Measurements from ENCODE around the gene ADCY10.
"Not testable (repeated sequence)": the region's sequence is repeated elsewhere in the genome, so short reads cannot be mapped to it uniquely, and the experiment has no call there.

Gene ADCY10

GRCh38 chr1:167935216-167936067 is 21.5 kb upstream of the ADCY10 start:
- DNase-seq (peak; percentile 33), ATAC-seq (peak; percentile 25)
- Mint-ChIP-seq H3K4me3 (peak overlapping the region; percentile 90), H3K4me1 (peaks cover 36% of the 10 kb centered on the region), H3K9me3 (no peaks in the 10 kb centered on the region), H3K36me3 (ENCODE audit: low read depth) (no peaks in the 10 kb centered on the region), H3K27me3 (no peaks in the 10 kb centered on the region), H3K27ac (peak overlapping the region; percentile 100)

GRCh38 chr1:167934426-167935215 is 20.7 kb upstream of the ADCY10 start:
- Mint-ChIP-seq H3K4me3 (peak overlapping the region; percentile 90), H3K36me3 (ENCODE audit: low read depth) (no peaks in the 10 kb centered on the region), H3K4me1 (peaks cover 38% of the 10 kb centered on the region), H3K9me3 (no peaks in the 10 kb centered on the region), H3K27me3 (no peaks in the 10 kb centered on the region), H3K27ac (peak overlapping the region; percentile 100)
- ATAC-seq (no peak), DNase-seq (no peak)

GRCh38 chr1:167933788-167934187 is 19.9 kb upstream of the ADCY10 start:
- DNase-seq (no peak), ATAC-seq (no peak)
- Mint-ChIP-seq H3K27me3 (no peaks in the 10 kb centered on the region), H3K4me3 (peak overlapping the region; percentile 90), H3K4me1 (peaks cover 39% of the 10 kb centered on the region), H3K27ac (no peak overlapping the region), H3K36me3 (ENCODE audit: low read depth) (no peaks in the 10 kb centered on the region), H3K9me3 (no peaks in the 10 kb centered on the region)

DNA sequence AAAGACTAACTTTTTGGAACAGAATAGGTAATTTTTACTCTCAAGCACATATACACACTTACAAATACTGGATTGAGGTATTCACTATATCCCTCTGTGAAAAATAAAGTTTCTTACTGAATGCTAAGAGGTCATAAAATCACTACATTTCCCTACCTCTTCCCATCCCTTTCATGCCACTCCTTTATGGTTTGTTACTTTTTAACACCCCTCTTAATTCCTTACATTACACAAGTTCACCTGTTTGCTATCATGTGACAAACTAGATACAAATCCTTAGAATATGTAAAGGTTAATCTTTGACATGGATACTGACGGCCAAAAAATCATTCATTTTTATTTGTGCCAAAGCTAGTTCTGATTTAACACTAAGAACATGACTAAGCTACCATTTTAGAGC is 15.8 kb upstream of the ADCY10 start:
- ATAC-seq: no peak
- peaks cover 3% of the 10 kb centered on the region for H3K36me3 Mint-ChIP-seq (ENCODE audit: low read depth)

GRCh38 chr1:167928919-167929318 is 15.0 kb upstream of the ADCY10 start:
- H3K27me3 Mint-ChIP-seq; DNase-seq; H3K36me3 Mint-ChIP-seq (ENCODE audit: low read depth); ATAC-seq; H3K27ac Mint-ChIP-seq; H3K4me3 Mint-ChIP-seq; H3K9me3 Mint-ChIP-seq: not testable (repeated sequence)
- H3K4me1 Mint-ChIP-seq: peaks cover 16% of the 10 kb centered on the region

More for the DNA sequence above, 15.8 kb upstream of the ADCY10 start:
- H3K4me3 Mint-ChIP-seq: no peak overlapping the region
- no peaks in the 10 kb centered on the region for H3K9me3 Mint-ChIP-seq
- no peaks in the 10 kb centered on the region for H3K27me3 Mint-ChIP-seq
- DNase-seq: no peak
- no peak overlapping the region for H3K27ac Mint-ChIP-seq
- peaks cover 23% of the 10 kb centered on the region for H3K4me1 Mint-ChIP-seq

GRCh38 chr1:167928457-167928852 is 14.5 kb upstream of the ADCY10 start:
- Mint-ChIP-seq H3K27me3 (no peaks in the 10 kb centered on the region), H3K36me3 (ENCODE audit: low read depth) (peaks cover 6% of the 10 kb centered on the region), H3K9me3 (no peaks in the 10 kb centered on the region), H3K27ac (no peak overlapping the region), H3K4me1 (peaks cover 11% of the 10 kb centered on the region), H3K4me3 (no peak overlapping the region)
- ATAC-seq: no peak
- DNase-seq: no peak

- no peak overlapping the region for H3K4me3 Mint-ChIP-seq
- DNase-seq (no peak), ATAC-seq (no peak)
- peaks cover 11% of the 10 kb centered on the region for H3K36me3 Mint-ChIP-seq (ENCODE audit: low read depth)
- H3K27me3 Mint-ChIP-seq: no peaks in the 10 kb centered on the region
- H3K9me3 Mint-ChIP-seq: no peaks in the 10 kb centered on the region
- H3K4me1 Mint-ChIP-seq: peaks cover 10% of the 10 kb centered on the region
- no peak overlapping the region for H3K27ac Mint-ChIP-seq
Observed at GRCh38 chr1:167927046-167927754, 13.3 kb upstream of the ADCY10 start.

GRCh38 chr1:167926486-167926997 is 12.6 kb upstream of the ADCY10 start:
- H3K4me1 Mint-ChIP-seq: peaks cover 12% of the 10 kb centered on the region
- H3K27ac Mint-ChIP-seq: no peak overlapping the region
- no peak overlapping the region for H3K4me3 Mint-ChIP-seq
- ATAC-seq (no peak), DNase-seq (no peak)
- no peaks in the 10 kb centered on the region for H3K9me3 Mint-ChIP-seq
- H3K27me3 Mint-ChIP-seq: no peaks in the 10 kb centered on the region
- H3K36me3 Mint-ChIP-seq (ENCODE audit: low read depth): peaks cover 11% of the 10 kb centered on the region

GRCh38 chr1:167924543-167925231 is 10.8 kb upstream of the ADCY10 start:
- Mint-ChIP-seq H3K36me3 (ENCODE audit: low read depth) (peaks cover 11% of the 10 kb centered on the region), H3K9me3 (no peaks in the 10 kb centered on the region), H3K27me3 (no peaks in the 10 kb centered on the region), H3K4me1 (peaks cover 11% of the 10 kb centered on the region), H3K27ac (no peak overlapping the region), H3K4me3 (no peak overlapping the region)
- ATAC-seq (no peak), DNase-seq (no peak)

- Mint-ChIP-seq H3K9me3 (no peaks in the 10 kb centered on the region), H3K27ac (no peak overlapping the region), H3K36me3 (ENCODE audit: low read depth) (peaks cover 13% of the 10 kb centered on the region), H3K4me3 (no peak overlapping the region), H3K4me1 (peaks cover 9% of the 10 kb centered on the region), H3K27me3 (no peaks in the 10 kb centered on the region)
- DNase-seq (no peak), ATAC-seq (no peak)
Observed at GRCh38 chr1:167924102-167924501, 10.2 kb upstream of the ADCY10 start.

DNA sequence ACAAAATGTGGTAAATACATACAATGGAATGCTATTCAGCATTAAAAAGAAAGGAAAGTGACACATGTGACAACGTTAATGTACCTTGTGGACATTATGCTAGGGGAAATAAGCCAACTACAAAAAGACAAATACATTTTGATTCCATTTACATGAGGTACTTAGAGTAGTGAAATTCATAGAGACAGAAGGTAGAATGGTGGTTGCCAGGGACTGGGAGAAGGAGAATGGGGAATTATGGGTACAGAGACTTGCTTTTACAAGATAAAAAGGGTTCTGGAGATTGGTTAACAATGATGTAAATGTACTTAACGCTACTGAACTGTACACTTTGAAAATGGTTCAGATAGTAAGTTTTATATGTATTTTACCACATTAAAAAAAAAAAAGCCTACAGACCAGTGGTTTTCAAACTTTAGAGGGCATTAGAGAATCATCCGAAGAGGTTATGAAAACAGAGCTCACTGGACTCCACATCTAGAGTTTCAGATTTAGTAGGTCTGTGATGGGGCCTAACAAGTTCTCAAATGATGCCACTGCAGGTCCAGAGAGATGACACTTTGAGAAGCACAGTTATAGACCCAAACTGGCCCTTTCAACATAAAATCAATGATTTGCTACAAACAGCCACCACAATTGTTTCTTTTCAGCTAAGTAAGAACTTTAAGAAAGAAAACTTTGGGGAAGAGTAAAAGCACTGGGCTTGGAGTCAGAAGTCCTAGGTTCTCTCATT is 9.6 kb upstream of the ADCY10 start:
- peaks cover 14% of the 10 kb centered on the region for H3K36me3 Mint-ChIP-seq (ENCODE audit: low read depth)
- ATAC-seq: no peak

GRCh38 chr1:167922611-167923074 is 8.7 kb upstream of the ADCY10 start:
- H3K27ac Mint-ChIP-seq: no peak overlapping the region
- peaks cover 11% of the 10 kb centered on the region for H3K36me3 Mint-ChIP-seq (ENCODE audit: low read depth)
- DNase-seq (no peak), ATAC-seq (no peak)
- peaks cover 9% of the 10 kb centered on the region for H3K4me1 Mint-ChIP-seq
- H3K9me3 Mint-ChIP-seq: no peaks in the 10 kb centered on the region
- no peak overlapping the region for H3K4me3 Mint-ChIP-seq
- H3K27me3 Mint-ChIP-seq: no peaks in the 10 kb centered on the region

More for the DNA sequence above, 9.6 kb upstream of the ADCY10 start:
- H3K4me1 Mint-ChIP-seq: peaks cover 9% of the 10 kb centered on the region
- no peak for DNase-seq
- H3K27me3 Mint-ChIP-seq: no peaks in the 10 kb centered on the region
- H3K4me3 Mint-ChIP-seq: no peak overlapping the region
- H3K27ac Mint-ChIP-seq: no peak overlapping the region
- no peaks in the 10 kb centered on the region for H3K9me3 Mint-ChIP-seq

GRCh38 chr1:167922023-167922422 is 8.1 kb upstream of the ADCY10 start:
- Mint-ChIP-seq H3K27me3 (no peaks in the 10 kb centered on the region), H3K4me1 (peaks cover 9% of the 10 kb centered on the region), H3K9me3 (no peaks in the 10 kb centered on the region), H3K36me3 (ENCODE audit: low read depth) (peaks cover 10% of the 10 kb centered on the region), H3K4me3 (no peak overlapping the region), H3K27ac (no peak overlapping the region)
- DNase-seq (no peak), ATAC-seq (no peak)
